WERI-Rb-1 (cell line): ENCODE results near the gene PEX7.
"Not testable (repeated sequence)": the region's sequence is repeated elsewhere in the genome, so short reads cannot be mapped to it uniquely, and the experiment has no call there.

ENCODE experiments used
- DNase-seq: peaks from one replicate; pipeline ENCODE4 v3.0.0-alpha.2; 2020
- H3K27ac ChIP-seq: fragments of 250-450 bp; sonication (Bioruptor Pico); 2 replicates; pipeline ENCODE4 v1.5.1; 2020; ENCODE audit warnings: mild to moderate bottlenecking, moderate library complexity
- H3K27me3 ChIP-seq: fragments of 250-450 bp; sonication (Bioruptor Pico); 2 replicates; pipeline ENCODE4 v1.5.1; 2021; ENCODE audit warnings: mild to moderate bottlenecking, low read depth, moderate library complexity; ENCODE audit not compliant: insufficient read depth, severe bottlenecking
- H3K36me3 ChIP-seq: fragments of 250-450 bp; sonication (Bioruptor Pico); 2 replicates; pipeline ENCODE4 v1.5.1; 2020; ENCODE audit warnings: mild to moderate bottlenecking, moderate library complexity
- H3K4me3 ChIP-seq: 2 replicates; pipeline ENCODE4 v1.5.1; 2011; ENCODE audit warnings: low read depth, mild to moderate bottlenecking, control low read depth, low read length
- H3K9me3 ChIP-seq: fragments of 250-450 bp; sonication (Bioruptor Pico); 2 replicates; pipeline ENCODE4 v1.5.1; 2021; ENCODE audit warnings: mild to moderate bottlenecking, moderate library complexity; ENCODE audit not compliant: severe bottlenecking
- CTCF ChIP-seq: IDR thresholded peaks from 2 replicates; pipeline ENCODE4 v1.5.1; 2011; ENCODE audit warnings: low read depth, mild to moderate bottlenecking, control low read depth, inconsistent platforms, low read length

The PEX7 gene

GRCh38 chr6:136959471-136959891, 137.1 kb downstream of the PEX7 start:
- H3K9me3 ChIP-seq, result no peaks in the 10 kb centered on the region
- TF ChIP-seq CTCF, result no peak
- no peaks in the 10 kb centered on the region for H3K27me3 ChIP-seq
- peak overlapping the region; percentile 56 for H3K27ac ChIP-seq
- peak; percentile 74 for DNase-seq
- H3K36me3 ChIP-seq, result no peaks in the 10 kb centered on the region
- H3K4me3 ChIP-seq, result no peak overlapping the region

- H3K36me3 ChIP-seq, H3K27me3 ChIP-seq, H3K9me3 ChIP-seq, H3K4me3 ChIP-seq, DNase-seq: not testable (repeated sequence)
- H3K27ac ChIP-seq, result peak overlapping the region; percentile 56; the same call in 1 of the 2 replicates
These were observed 137.5 kb downstream of the PEX7 start for GRCh38 chr6:136959935-136960334.

- H3K27me3 ChIP-seq, result no peaks in the 10 kb centered on the region
- H3K36me3 ChIP-seq, result no peaks in the 10 kb centered on the region
- no peaks in the 10 kb centered on the region for H3K9me3 ChIP-seq
- TF ChIP-seq CTCF, result no peak
- H3K27ac ChIP-seq, result no peak overlapping the region
- no peak for DNase-seq
- H3K4me3 ChIP-seq, result no peak overlapping the region
These were observed 138.4 kb downstream of the PEX7 start for GRCh38 chr6:136960781-136961180.

GRCh38 chr6:136961848-136962247, 139.5 kb downstream of the PEX7 start:
- DNase-seq, result no peak
- H3K4me3 ChIP-seq, result no peak overlapping the region
- no peaks in the 10 kb centered on the region for H3K27me3 ChIP-seq
- no peaks in the 10 kb centered on the region for H3K9me3 ChIP-seq
- H3K36me3 ChIP-seq, result no peaks in the 10 kb centered on the region
- H3K27ac ChIP-seq, result peak overlapping the region; percentile 55; the same call in 1 of the 2 replicates
- TF ChIP-seq CTCF, result no peak

- H3K36me3 ChIP-seq, result no peaks in the 10 kb centered on the region
- no peaks in the 10 kb centered on the region for H3K27me3 ChIP-seq
- no peak for TF ChIP-seq CTCF
- DNase-seq, result peak; percentile 61
- no peak overlapping the region for H3K4me3 ChIP-seq
- peak overlapping the region; percentile 55 for H3K27ac ChIP-seq
- H3K9me3 ChIP-seq, result no peaks in the 10 kb centered on the region
These were observed 140.3 kb downstream of the PEX7 start for GRCh38 chr6:136962661-136963060.

GRCh38 chr6:136963259-136963658, 140.9 kb downstream of the PEX7 start:
- no peak for DNase-seq
- no peaks in the 10 kb centered on the region for H3K36me3 ChIP-seq
- no peak for TF ChIP-seq CTCF
- peak overlapping the region; percentile 55; the same call in 1 of the 2 replicates for H3K27ac ChIP-seq
- H3K27me3 ChIP-seq, result no peaks in the 10 kb centered on the region
- no peaks in the 10 kb centered on the region for H3K9me3 ChIP-seq
- H3K4me3 ChIP-seq, result no peak overlapping the region
